Muscle of back (tissue), 13 donors: ENCODE data around the gene UTY. TPM values are rescaled to one million over a fixed set of nuclear protein-coding genes. Genes with fewer than 3 reads are reported as not detected.

Source experiments
- DNase-seq, 3 donors: peaks; one replicate each; pipeline versions ENCODE4 v3.0.0 to v3.0.0-alpha.2; 2013
- long read RNA-seq, 9 donors: transcript quantifications; one replicate each; lab custom pipeline, GENCODE V29; 2026
- polyA plus RNA-seq, 10 donors: library from polyadenylated mRNA; unstranded; fragments of 120-200 nt; gene quantifications; one replicate each; pipeline ENCODE4 v1.2.1, GENCODE V29; 2013; ENCODE audit not compliant: insufficient read length in 10 of 10

The UTY gene
- polyA plus RNA-seq = 10 to 100 TPM in 4 of 10 donors, 1 to 10 TPM in 2, not detected in 4; 9.4 to 16.1 (median 11.5) TPM
- long read RNA-seq, donor 1 = 0 reads
- long read RNA-seq, donor 2 = 0 reads
- long read RNA-seq, donor 3 = 0 reads
- long read RNA-seq, donor 4, partial matches to known transcripts = 0 of 1 reads
- long read RNA-seq, donor 4, other reads (novel, unspliced or antisense) = 0 of 1 reads
- long read RNA-seq, donor 5 = 0 reads
- long read RNA-seq, donor 6 = 0 reads
- long read RNA-seq, donor 7, partial matches to known transcripts = 0 of 2 reads
- long read RNA-seq, donor 7, other reads (novel, unspliced or antisense) = 0 of 2 reads
- long read RNA-seq, donor 8 = 0 reads
- long read RNA-seq, donor 9 = 0 reads

DNA sequence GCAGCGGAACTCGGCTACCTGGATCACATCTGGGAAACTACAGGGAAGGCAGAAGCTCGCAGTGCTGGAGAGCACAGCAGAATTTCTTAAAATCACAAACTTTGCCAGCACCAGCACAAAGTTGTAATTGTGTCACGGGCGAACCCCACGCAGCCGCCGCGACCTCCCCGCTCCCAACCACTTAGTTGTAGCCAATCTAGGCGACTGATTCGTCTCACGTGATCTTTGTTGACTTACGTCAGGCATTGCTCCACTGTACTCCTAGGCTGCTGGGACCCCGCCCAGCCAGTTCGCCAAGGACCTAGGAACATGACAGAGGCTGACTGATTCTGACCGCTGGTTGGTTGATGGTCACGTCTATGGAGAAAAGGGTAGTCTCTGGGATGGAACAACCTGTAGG lies at the start of gene UTY:
Gene UTY, minus strand, starts transcription at position 206 of the 400 bp plus-strand sequence. CDS start 368 bp downstream, outside the sequence.
- DNase-seq = peak in 2 of 3 donors; percentile 90 to 95

- DNase-seq = no peak
Observed at GRCh38 chrY:13520474-13520873, 40.6 kb upstream of the UTY start.

GRCh38 chrY:13501215-13501614 lies 21.4 kb upstream of the UTY start:
- no peak for DNase-seq

DNA sequence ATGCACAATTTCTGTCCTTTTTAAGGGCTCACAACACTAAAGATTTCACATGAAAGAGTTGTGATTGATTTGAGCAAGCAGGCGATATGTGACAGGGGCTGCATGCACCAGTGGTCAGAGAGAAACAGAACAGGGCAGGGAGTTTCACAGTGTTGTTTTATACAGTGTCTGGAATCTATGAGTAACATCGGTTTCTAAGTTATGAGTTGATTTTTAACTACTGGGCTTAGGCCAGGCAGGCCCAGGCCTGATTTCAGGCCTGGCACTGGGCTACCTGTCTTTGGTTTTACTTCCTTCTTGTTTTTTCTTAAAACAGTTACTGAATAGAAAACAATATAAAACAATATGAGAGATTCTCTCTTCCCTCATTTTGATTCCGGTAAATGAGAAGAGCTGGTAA lies 13.9 kb upstream of the UTY start:
- DNase-seq = no peak

DNA sequence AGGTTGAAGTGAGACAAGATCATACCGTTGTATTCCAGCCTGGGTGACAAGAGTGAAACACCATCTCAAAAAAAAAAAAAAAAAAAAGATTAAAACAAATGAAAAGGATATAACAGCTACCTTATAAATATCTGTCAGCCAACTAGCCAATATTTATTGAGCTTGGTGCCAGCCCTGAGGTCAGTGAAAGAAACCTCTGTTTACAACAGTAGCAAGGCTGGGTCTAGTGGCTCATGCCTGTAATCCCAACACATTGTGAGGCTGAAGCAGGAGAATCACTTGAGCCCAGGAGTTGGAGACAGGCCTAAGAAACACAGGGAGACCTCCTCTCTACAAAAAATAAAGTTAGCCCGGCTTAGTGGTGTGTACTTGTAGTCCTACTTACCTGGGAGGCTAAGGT lies 12.6 kb upstream of the UTY start:
- no peak for DNase-seq

DNA sequence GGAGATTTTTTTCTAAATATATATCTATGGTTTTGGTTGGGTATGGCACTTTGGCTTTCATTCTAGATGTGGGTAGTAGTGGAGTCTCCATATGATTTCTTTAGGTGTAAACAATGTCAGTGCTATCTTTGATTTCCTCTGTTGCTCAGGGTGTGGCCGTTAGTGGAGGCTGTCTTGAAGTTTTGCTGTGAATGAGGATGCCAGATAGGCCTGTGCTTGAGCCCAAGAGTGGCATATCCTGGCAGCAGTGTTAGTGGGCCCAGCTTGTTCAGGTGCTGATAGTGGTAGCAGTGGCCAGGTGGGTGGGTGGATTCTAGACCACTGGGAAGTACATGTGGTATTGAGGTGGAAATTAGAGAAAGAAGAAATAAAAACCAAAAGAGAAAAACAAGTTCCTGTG lies 8.9 kb upstream of the UTY start:
- DNase-seq = no peak

DNA sequence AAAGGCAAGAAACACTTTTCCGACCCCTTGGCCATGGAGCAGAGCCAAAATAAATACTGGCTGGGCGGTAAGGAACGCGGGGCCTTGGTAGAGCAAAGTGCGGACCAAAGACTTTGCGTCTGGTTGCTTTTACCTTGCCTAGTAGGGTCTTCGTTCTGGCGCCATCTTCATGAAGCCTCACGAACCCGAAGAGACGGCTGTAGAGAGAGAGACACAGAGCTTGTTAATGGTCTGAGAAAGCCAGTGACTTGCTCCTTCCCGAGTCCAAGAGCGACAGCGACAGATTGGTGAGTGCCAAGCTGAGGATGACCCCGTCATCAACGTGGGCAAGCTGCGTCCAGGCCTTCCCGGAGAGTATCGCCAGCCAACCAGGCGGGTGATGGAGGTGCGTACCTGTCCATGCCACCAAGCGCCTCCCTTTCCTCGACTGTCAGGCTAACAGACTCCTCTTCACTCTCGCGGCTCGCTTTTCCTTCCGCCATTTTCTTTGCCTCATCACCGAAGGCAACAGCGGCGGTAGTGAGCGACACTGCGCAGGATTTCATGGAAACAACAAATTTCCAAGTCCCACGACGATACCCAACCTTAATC lies 617 bp downstream of the UTY start:
- DNase-seq = peak in 2 of 3 donors; percentile 33 to 84

GRCh38 chrY:13478126-13478785 lies 1.6 kb downstream of the UTY start:
- peak in 2 of 3 donors; percentile 67 to 83 for DNase-seq

DNA sequence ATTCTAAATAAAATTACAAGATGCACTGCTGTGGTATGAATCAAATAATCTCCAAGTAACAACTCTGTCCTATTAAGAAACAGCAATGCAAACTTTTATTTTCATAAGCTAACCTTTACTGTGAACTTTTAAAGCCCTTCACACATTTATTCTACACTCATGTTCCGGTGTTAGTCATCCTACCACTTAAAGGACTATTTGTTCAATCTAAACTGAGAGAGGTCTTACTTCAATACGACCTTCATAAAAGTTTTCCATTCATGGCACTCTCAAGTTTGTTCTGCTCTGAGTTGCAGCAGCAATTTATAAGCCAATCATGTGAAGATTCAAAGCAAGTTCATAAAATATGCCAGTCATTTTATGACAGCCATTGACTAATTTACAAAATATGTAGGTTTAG lies 4.8 kb downstream of the UTY start:
- DNase-seq = no peak

GRCh38 chrY:13451572-13451971 lies 28.3 kb downstream of the UTY start:
- DNase-seq = no peak

GRCh38 chrY:13450596-13451130 lies 29.2 kb downstream of the UTY start:
- no peak for DNase-seq

DNA sequence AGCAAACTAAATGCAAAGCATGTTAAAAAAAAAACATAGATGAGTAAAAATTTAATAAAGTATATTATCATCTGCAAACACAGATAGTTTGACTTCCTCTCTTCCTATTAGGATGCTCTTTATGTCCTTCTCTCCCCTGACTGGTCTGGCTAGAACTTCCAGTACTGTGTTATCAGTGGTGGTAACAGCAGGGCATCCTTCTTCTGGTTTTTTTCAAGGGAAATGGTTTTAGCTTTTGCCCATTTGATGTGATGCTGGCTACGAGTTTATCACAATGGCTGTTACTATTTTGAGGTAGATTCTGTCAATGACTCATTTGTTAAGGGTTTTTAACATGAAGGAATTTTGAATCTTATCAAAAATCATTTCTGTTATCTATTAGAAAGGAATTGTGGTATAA lies 34.3 kb downstream of the UTY start:
- no peak for DNase-seq

GRCh38 chrY:13443146-13443545 lies 36.7 kb downstream of the UTY start:
- DNase-seq = no peak

- no peak for DNase-seq
Observed at GRCh38 chrY:13440811-13441210, 39.0 kb downstream of the UTY start.

DNA sequence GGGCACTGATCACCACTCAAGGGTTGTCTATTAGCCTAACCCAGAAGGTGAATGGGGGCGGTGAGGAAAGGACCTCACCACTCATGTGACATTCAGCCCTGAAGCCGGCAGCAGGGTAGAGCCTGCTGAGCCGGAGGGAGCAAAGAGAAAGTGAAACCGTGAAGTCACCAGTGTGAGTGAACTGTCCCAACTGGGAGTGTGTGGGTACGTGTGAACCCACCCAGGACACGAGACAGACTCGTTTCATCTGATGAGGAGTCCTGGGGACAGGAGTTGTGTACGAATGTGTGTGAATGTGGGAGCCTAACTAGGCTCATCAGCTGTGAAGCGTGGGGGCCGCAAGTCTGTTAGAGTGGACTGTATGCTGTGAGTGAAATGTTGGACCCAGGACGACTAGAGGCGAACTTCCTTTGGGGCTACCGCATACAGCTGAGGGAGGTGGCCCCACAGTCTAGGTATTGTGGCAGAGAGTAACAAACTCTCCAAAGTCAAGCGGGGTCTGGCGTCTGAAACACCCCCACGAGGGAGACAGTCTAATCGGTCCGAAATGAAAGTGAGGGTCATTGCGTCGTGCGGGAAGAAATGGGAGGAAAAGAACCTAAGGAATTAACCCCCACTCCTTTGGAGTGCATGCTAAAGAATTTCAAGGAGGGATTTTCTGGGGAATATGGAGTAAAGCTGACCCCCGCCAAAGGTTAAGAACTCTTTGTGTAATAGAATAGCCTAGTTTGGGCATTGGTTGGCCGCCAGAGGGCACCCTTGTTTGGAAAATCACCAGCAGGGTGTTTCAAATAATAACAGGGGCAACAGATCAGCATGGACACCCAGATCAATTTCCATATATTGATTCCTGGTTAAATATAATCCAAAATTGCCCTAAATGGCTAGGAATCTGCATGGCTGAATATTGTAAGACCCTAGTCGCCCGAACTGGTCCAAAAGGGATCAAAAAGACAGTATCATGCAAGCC lies 43.6 kb downstream of the UTY start:
- DNase-seq = peak in 1 of 3 donors; percentile 2

DNA sequence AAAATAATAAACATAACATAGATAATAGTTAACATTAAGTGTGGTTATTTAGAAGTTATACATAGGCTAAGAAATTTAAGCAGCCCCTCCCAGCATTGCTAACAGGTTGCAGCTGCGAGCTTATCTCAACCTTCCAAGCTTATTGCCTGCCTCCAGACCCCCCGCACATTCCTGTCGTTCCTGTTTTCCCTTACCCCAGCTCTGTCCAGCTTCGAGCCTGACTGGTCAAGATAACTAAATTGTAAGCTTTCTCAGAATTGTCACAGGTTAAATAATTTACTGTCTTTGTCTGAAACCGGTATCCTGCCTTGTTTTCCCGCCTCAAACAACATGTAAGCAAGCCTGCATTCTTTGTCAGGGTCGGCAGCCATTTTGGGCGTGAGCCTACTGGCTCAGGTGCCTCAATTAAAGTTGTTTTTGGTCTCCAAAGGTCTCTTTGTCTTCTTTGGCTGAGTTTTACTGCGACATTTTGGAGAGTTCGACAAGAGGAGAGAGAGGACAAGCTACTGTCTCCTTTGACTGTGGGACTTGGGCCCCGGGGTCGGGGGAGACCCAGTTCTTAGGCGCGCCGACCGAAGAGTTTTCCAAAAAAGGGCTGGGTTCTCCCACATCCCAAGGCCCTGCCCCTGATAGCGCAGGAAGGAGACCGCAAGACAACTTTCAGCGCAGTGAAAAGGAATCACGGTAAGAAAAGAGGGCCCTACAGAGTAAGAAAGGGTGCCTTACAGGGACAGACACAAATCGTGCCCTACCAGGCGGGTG lies 44.4 kb downstream of the UTY start:
- DNase-seq = no peak

GRCh38 chrY:13432293-13433025 lies 47.4 kb downstream of the UTY start:
- DNase-seq = no peak

- DNase-seq = no peak
Observed at GRCh38 chrY:13429551-13429950, 50.3 kb downstream of the UTY start.

DNA sequence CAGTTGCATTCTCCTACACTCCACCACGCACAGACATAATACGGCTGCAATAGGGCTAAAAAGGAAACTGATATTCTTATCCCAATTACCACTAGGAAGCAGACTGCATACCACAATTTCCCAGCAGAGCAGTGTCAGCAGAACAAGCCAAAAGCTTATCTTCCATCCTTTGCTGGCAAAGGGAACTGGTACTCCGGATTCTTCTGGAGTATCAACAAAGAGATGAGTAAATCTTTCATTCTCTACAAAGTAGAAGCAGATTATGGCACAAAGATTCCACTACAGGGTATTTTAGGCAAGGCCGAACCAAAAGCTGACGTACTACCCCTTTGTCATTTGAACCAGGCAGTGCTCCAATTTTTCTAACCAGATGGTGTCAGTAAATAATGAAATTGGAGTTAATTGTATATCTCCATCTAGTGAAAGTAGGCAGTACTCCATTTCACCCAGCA lies 56.5 kb downstream of the UTY start:
- peak in 1 of 3 donors; percentile 8 for DNase-seq
